GM21576 (cell line): Measurements from ENCODE around the gene TBC1D22A.
"Not testable (repeated sequence)": the region's sequence is repeated elsewhere in the genome, so short reads cannot be mapped to it uniquely, and the experiment has no call there.

Experiments
- ATAC-seq: cut with Tn5 transposase; IDR thresholded peaks from one replicate; pipeline ENCODE4 v1.9.1; 2021; ENCODE audit warnings: mild to moderate bottlenecking, moderate library complexity; ENCODE audit not compliant: unreplicated experiment

TBC1D22A gene

DNA sequence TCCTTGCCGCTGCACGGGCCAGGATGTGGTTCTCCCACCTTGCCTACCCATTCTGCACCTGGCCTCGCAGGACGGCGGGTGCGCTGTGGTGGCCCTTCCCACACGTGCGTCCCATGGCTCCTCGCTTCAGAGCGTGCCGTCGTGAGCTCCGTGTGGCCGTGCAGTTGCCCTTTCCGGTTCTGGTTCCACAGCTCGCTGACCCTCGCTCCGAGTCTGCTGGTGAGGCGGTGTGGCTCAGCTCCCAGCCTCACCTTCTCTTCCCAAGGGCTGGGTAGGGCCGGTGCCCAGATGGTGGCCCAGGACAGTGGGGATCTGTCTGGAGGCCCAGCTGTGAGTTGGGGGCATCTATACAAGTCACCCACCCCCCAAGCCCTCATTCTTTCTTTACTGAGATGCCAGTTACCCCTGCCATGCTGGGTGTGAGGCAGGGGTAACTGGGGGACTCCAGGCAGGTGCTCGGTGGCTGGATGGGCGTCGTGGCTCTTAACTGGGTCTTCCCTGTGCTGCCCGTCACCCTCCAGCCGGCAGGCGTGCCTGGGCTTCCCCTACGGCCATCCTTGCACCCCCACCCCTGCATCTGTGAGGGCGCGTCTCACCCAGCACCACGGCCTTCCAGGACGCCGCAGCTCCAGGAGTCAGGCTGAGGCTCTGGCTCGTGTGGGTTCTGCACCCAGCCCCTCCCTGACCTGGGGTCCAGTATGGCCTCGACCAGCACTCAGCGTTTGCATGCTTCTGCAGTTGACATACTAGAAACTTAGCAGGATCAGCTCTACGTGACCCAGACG lies 395.2 kb downstream of the TBC1D22A start:
- no peak for ATAC-seq

GRCh38 chr22:47158457-47158856 lies 396.0 kb downstream of the TBC1D22A start:
- ATAC-seq = no peak

DNA sequence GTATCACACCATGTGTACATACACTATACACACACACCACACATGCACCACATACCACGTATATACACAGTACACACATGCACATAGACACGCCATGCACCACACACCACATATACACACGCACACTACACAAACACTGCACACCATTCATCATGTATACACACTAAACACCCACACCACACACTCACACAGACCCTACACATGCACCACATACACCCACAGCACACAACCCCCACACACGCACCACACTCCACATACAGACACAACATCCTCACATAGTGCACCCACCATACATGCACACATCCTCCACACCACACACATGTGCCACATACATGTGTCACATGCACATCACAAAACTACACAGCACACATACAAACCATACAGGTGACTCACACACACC lies 397.1 kb downstream of the TBC1D22A start:
- no peak for ATAC-seq

DNA sequence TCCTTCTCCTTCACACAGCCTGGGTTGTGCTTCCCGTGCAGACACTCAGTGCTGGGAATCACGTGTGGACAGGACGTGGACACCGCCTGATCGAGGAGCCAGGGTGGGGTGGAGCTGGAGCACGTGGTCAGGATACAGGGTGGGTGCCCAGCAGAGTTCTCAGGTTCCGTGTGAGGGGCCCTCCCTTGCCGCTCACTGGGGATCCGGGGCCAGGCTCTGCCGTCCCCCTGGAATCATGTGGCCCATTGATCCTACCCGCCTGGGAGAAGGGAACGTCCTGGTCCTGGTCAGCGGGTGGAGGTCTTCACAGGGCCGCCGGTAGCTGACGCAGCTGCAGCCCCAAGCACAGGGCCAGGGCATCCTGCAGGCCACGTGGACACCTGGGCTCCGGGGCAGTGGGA lies 397.7 kb downstream of the TBC1D22A start:
- no peak for ATAC-seq

DNA sequence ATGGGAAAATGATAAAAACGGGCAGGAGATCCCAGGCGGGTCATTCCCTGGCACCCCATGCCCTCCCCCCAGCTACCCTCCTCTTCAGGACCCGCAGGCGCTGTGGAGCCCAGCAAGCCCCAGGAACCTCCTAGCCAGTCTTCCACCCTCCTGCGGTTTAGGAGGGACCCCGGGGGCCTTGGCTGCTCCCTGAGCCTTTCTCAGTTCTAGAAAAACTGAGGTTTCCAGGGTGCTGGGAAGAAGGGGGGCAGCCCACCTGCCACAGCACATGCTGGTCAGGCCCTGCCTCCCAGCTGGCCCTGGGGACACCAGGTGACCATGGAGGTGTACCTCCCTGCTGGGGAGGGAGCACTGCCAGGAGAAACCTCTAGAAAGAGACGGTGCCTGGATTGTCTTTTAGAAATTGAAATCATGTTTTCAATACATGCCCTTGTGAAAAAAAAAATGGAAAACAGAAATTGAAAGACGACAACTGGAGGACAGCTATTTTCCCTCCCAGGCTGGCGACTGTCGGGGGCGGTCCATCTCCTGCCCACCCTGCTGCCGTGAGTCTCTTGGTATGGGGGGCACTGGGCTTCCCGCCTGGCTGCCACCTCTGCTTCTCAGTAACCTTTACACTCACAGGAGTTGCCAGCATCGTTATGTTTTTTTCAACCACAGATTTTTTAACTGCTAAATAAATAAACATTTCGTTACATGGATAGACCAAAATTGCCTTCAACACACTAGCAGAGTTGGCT lies 398.5 kb downstream of the TBC1D22A start:
- ATAC-seq = no peak

GRCh38 chr22:47161631-47162030 lies 399.2 kb downstream of the TBC1D22A start:
- ATAC-seq = no peak

DNA sequence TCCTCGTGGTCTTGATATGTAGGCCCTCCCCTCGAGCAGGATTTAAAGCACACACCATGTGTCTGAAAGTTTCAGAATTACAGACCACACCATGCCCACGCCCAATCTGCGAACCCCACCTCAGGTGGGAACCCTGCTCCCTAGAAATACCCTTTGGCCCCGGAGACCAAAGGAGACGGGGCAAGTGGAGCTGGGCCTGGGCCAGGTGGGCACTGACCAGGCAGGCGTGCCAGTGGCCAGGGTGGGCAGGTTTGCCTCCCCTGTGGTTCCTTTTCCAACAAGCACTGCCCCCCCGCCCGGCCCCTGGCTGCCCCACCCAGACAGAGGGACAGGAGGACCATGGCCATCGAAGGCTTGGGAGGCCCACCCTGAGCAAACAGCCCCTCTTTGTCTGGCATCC lies 400.4 kb downstream of the TBC1D22A start:
- no peak for ATAC-seq

DNA sequence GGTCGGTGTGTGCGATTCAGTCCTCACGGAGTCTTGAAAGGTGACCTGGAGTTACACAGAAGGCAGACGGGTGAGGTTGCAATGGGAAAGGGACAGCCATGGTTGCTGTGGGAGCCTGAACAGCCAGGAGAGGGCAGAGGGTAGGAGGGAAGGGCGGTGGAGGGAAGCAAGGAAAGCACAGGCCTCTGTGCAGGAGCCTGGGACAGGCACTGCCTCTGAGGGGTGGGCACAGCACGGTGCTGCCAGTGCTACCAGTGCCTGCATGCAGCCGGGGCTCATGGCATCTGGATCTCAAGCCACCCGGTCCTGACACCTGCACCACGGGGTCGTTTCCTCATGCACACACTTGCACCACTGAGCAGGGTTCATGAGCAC lies 401.0 kb downstream of the TBC1D22A start:
- no peak for ATAC-seq

DNA sequence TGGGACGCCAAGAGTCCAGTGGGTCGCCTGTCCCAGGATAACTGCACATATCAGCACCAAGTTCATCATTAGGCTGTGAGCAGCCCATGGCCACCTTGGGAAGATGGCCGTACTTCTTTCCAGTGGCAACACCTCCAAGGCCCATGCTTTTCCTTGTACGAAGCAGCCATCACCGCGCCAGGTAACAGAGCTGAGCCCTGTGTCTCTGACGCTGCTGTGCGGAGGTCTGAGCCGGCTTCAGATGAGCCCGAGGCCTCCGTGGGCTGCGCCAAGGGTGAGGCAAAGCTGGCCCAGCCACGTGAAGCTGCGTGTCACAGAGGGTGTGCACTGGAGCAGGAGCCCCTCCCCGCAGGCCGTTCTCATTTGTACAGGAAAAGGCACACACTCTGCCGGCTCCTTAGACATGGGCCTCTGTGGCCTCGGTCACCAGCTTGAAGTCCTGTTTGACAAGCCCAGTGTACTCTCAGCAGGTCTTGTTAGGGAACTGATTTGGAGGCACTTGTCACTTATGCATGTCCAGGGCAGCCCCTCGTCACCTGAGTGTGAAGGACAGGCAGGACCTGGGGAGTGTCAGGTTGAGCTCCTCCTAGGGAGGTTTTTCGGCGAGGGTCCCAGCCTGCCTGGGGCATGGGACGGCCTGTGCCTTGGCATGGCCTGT lies 401.5 kb downstream of the TBC1D22A start:
- ATAC-seq = no peak

GRCh38 chr22:47164514-47165337 lies 402.3 kb downstream of the TBC1D22A start:
- no peak for ATAC-seq

- ATAC-seq = no peak
Observed at GRCh38 chr22:47165338-47166032, 403.0 kb downstream of the TBC1D22A start.

GRCh38 chr22:47166033-47166404 lies 403.6 kb downstream of the TBC1D22A start:
- no peak for ATAC-seq

- no peak for ATAC-seq
Observed at GRCh38 chr22:47166446-47167016, 404.1 kb downstream of the TBC1D22A start.

- no peak for ATAC-seq
Observed at GRCh38 chr22:47167056-47167455, 404.6 kb downstream of the TBC1D22A start.

GRCh38 chr22:47167921-47168320 lies 405.5 kb downstream of the TBC1D22A start:
- not testable (repeated sequence) for ATAC-seq

DNA sequence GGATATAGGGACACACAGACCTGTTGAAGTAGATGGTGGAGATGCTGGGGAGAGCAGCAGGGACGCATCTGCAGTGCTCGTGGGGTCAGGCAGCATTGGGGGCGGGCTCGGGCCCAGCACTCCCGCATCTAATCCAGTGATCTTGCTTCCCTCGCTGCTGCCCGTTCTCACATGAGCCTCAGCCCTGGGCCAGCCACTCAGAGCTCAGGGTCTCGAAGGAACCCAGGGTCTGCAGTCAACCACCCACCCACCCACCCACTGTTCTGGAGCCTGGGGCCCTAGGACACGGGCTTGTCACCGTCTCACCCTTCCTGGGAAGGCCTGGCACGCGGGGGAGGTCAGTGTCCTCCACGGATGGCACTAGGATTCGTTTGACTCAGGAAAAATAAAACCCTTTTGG lies 406.0 kb downstream of the TBC1D22A start:
- ATAC-seq = no peak

DNA sequence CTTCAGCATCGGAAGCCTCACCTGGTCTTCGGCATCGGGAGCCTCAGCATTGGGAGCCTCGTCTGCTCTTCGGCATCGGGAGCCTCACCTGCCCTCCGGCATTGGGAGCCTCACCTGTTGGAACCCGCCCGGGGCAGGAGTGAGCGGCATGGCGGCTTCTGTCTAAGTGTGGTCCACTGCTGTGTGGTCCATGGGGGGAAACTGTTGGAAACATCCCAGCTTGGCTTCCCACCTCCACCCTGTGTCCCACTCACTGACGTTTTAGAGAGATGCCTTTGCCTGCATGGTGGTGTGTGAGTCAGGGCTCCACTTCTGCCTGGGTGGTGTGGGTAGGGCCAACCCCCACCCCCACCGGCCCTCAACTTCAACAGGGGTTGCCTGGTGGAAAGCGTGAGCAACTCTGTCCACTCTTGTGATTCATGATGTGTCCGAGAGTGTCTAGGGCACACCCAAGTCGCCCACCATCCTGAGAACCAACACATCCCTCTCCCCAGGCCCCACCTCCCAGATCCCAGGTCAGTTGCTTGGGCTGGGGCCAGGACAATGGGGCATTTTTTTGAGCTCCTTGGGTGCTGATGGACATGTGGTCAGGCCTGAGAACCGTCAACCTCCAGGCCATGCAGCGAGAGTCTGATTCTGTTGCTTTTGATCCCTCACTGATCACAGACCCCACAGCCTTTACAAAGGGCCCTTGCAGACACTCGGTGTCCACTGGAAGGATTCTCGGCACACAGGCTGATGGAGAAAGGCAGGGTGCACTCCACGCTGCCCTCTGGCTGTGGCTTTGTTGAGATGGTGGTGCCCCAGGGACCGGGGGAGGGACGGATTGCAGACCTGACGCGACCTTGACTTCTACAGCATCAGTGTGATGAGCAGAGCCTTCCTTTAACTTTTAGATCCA lies 406.7 kb downstream of the TBC1D22A start:
- ATAC-seq = no peak

DNA sequence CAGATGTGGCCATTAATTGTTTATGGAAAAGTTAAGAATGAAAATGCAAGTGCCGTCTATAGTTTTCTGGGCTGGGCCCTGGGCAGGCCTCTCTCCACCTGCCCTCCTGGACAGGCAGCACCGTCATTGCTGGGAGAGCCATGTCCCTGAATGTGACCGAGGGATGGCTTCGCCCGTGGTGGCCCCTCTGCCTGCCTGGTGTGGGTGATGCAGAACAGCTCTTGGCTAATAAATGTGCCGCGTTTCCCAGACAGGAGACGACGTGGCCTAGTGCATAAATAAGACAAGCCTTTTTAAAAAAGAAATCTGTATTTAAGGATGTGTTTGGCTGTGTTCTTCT lies 407.3 kb downstream of the TBC1D22A start:
- ATAC-seq = no peak
